OCI-LY7 (cell line): ENCODE data around the gene UNKL. TPM values are rescaled to one million over a fixed set of nuclear protein-coding genes. Genes with fewer than 3 reads are reported as not detected.

ENCODE experiments used
- BruUV-seq: library from RNA; stranded (reverse); fragments of 400-500 nt; replicated peaks from 2 replicates; lab custom pipeline; 2021; lab: Mats Ljungman, UMichigan
- CTCF ChIA-PET: fragments of 300-600 bp; sonication (Branson Sonifier 250); formaldehyde crosslinking; loops from one replicate; lab custom pipeline; 2022; ENCODE audit warnings: antibody characterized with exemption; ENCODE audit not compliant: unreplicated experiment; lab: Charles Lee
- POLR2A ChIA-PET: fragments of 300-600 bp; sonication (Branson Sonifier 250); formaldehyde crosslinking; loops from one replicate; lab custom pipeline; 2022; ENCODE audit warnings: antibody characterized with exemption; lab: Charles Lee
- DNase-seq: peaks from one replicate; pipeline ENCODE4 v3.0.0-alpha.2; 2015; ENCODE audit warnings: low spot score
- H2AFZ ChIP-seq: fragments of 200-600 bp; sonication (generic), shearing (Covaris generic); 2 replicates; pipeline ENCODE4 v1.6.1; 2014; ENCODE audit warnings: mild to moderate bottlenecking, antibody characterized with exemption, low read length, moderate library complexity
- H3K27ac ChIP-seq: fragments of 200-600 bp; sonication (generic); 2 replicates; pipeline ENCODE4 v1.5.1; 2014; ENCODE audit warnings: mixed run types, low read depth, mild to moderate bottlenecking, moderate library complexity, low read length, inconsistent platforms; ENCODE audit not compliant: poor library complexity, severe bottlenecking
- H3K36me3 ChIP-seq: fragments of 200-600 bp; sonication (generic); 2 replicates; pipeline ENCODE4 v1.6.1; 2014; ENCODE audit warnings: mild to moderate bottlenecking, antibody characterized with exemption, low read length, moderate library complexity, mixed read lengths; ENCODE audit not compliant: insufficient read depth
- H3K4me1 ChIP-seq: fragments of 200-600 bp; sonication (generic); 2 replicates; pipeline ENCODE4 v1.5.1; 2014; ENCODE audit warnings: mild to moderate bottlenecking, low read length; ENCODE audit not compliant: insufficient read depth, poor library complexity, severe bottlenecking
- H3K4me2 ChIP-seq: fragments of 200-600 bp; sonication (generic); 2 replicates; pipeline ENCODE4 v1.6.1; 2014; ENCODE audit warnings: mild to moderate bottlenecking, low read length
- H3K4me3 ChIP-seq: fragments of 200-600 bp; sonication (generic); 2 replicates; pipeline ENCODE4 v1.5.1; 2014; ENCODE audit warnings: mild to moderate bottlenecking, low read depth, low read length; ENCODE audit not compliant: poor library complexity, severe bottlenecking
- H3K79me2 ChIP-seq: fragments of 200-600 bp; sonication (generic); 2 replicates; pipeline ENCODE4 v1.6.1; 2016; ENCODE audit warnings: low read depth, mild to moderate bottlenecking, low read length, moderate library complexity, mixed read lengths; ENCODE audit not compliant: insufficient read depth
- H3K9me2 ChIP-seq: fragments of 200-600 bp; sonication (generic); 2 replicates; pipeline ENCODE4 v1.6.1; 2016; ENCODE audit warnings: mild to moderate bottlenecking, low read length, mixed read lengths; ENCODE audit not compliant: insufficient read depth
- H3K9me3 ChIP-seq: fragments of 200-600 bp; sonication (generic); 2 replicates; pipeline ENCODE4 v1.6.1; 2014; ENCODE audit warnings: mild to moderate bottlenecking, mixed run types, low read length, mixed read lengths
- H4K20me1 ChIP-seq: fragments of 200-600 bp; sonication (generic); 2 replicates; pipeline ENCODE4 v1.6.1; 2014; ENCODE audit warnings: mild to moderate bottlenecking, antibody characterized with exemption, low read length, moderate library complexity, mixed read lengths; ENCODE audit not compliant: insufficient read depth
- CTCF ChIP-seq: fragments of 200-600 bp; sonication (generic); conservative IDR thresholded peaks from 2 replicates; pipeline ENCODE4 v1.5.1; 2014; ENCODE audit warnings: mild to moderate bottlenecking, antibody characterized with exemption, low read length, moderate library complexity, mixed read lengths
- EZH2phosphoT487 ChIP-seq: fragments of 200-600 bp; sonication (generic); IDR thresholded peaks from 2 replicates; pipeline ENCODE4 v1.6.1; 2018; ENCODE audit warnings: low read depth, borderline replicate concordance, mild to moderate bottlenecking, mixed run types, antibody characterized with exemption, low read length, moderate library complexity, mixed read lengths
- intact Hi-C: fragments of 100-400 bp; cut with micrococcal nuclease; formaldehyde crosslinking; loops from one replicate; pipeline ENCODE4 v1.10.0; 2022; ENCODE audit not compliant: unreplicated experiment
- total RNA-seq, 2 experiments: library from RNA; depleted of rRNA in 1 of 2; stranded (reverse); fragments of >200 nt in 1 of 2; shearing (Covaris generic) in 1 of 2; gene quantifications; 2 replicates each; pipeline ENCODE4 v1.2.3, GENCODE V29; 2014 to 2022

The UNKL gene
- total RNA-seq, 2 experiments from 2014 or later: 31.0 to 33.7 TPM

- no peak for TF ChIP-seq CTCF
- TF ChIP-seq EZH2phosphoT487: no peak
These were observed 38.0 kb upstream of the UNKL start for GRCh38 chr16:1452530-1452929.

GRCh38 chr16:1451702-1452392 is 37.3 kb upstream of the UNKL start:
- TF ChIP-seq CTCF (no peak), EZH2phosphoT487 (no peak)
- H3K79me2 ChIP-seq: no peaks in the 10 kb centered on the region
- no peak overlapping the region for H3K4me3 ChIP-seq
- H3K27ac ChIP-seq: no peak overlapping the region
- no peaks in the 10 kb centered on the region for H3K36me3 ChIP-seq
- DNase-seq: no peak
- ChIA-PET POLR2A (no interaction called here), CTCF (no interaction called here)
- no peaks in the 10 kb centered on the region for H3K4me1 ChIP-seq
- H3K9me3 ChIP-seq: no peaks in the 10 kb centered on the region
- H3K4me2 ChIP-seq: no peak overlapping the region
- H3K9me2 ChIP-seq: no peaks in the 10 kb centered on the region
- no TSS peak for BruUV-seq
- no peak overlapping the region for H2AFZ ChIP-seq
- intact Hi-C loops: no loop called here
- no peaks in the 10 kb centered on the region for H4K20me1 ChIP-seq

More at GRCh38 chr16:1452530-1452929, 38.0 kb upstream of the UNKL start:
- no peak overlapping the region for H2AFZ ChIP-seq
- no peaks in the 10 kb centered on the region for H3K4me1 ChIP-seq
- H3K4me2 ChIP-seq: no peak overlapping the region
- no peaks in the 10 kb centered on the region for H4K20me1 ChIP-seq
- no peaks in the 10 kb centered on the region for H3K36me3 ChIP-seq
- H3K9me2 ChIP-seq: no peaks in the 10 kb centered on the region
- H3K4me3 ChIP-seq: no peak overlapping the region
- H3K79me2 ChIP-seq: no peaks in the 10 kb centered on the region
- no peak overlapping the region for H3K27ac ChIP-seq
- ChIA-PET CTCF (no interaction called here), POLR2A (no interaction called here)
- no peak for DNase-seq
- no peaks in the 10 kb centered on the region for H3K9me3 ChIP-seq
- intact Hi-C loops: no loop called here
- no TSS peak for BruUV-seq

GRCh38 chr16:1450841-1451240 is 36.3 kb upstream of the UNKL start:
- TF ChIP-seq CTCF (no peak), EZH2phosphoT487 (no peak)
- BruUV-seq: no TSS peak
- ChIA-PET POLR2A (no interaction called here), CTCF (no interaction called here)
- H3K9me3 ChIP-seq: no peaks in the 10 kb centered on the region
- H4K20me1 ChIP-seq: no peaks in the 10 kb centered on the region
- H2AFZ ChIP-seq: no peak overlapping the region
- intact Hi-C loops: no loop called here
- no peaks in the 10 kb centered on the region for H3K36me3 ChIP-seq
- no peaks in the 10 kb centered on the region for H3K9me2 ChIP-seq
- DNase-seq: no peak
- no peak overlapping the region for H3K4me3 ChIP-seq
- H3K27ac ChIP-seq: no peak overlapping the region
- no peak overlapping the region for H3K4me2 ChIP-seq
- no peaks in the 10 kb centered on the region for H3K4me1 ChIP-seq
- H3K79me2 ChIP-seq: no peaks in the 10 kb centered on the region
